ENCODE measurements around the gene PLEKHM1.

GRCh38 chr17:45414990-45415881 lies 75.3 kb downstream of the PLEKHM1 start:
- TF ChIP-seq CTCF (conservative IDR thresholded peaks at IDR 0.05; ENCODE audit: low read depth, low read length) (no peak), MXI1 (IDR thresholded peaks at IDR 0.05; ENCODE audit: borderline replicate concordance, low read depth, low read length) (no peak), RAD21 (IDR thresholded peaks at IDR 0.05; ENCODE audit: low read length) (no peak), POLR2A (IDR thresholded peaks at IDR 0.05; ENCODE audit: low read depth, low read length) (no peak), NFE2L2 (IDR thresholded peaks at IDR 0.05; ENCODE audit: low read depth, low read length) (no peak), FOS (IDR thresholded peaks at IDR 0.05; ENCODE audit: low read depth, low read length) (no peak), MAFK (IDR thresholded peaks at IDR 0.05; ENCODE audit: low read depth, low read length) (no peak), BHLHE40 (IDR thresholded peaks at IDR 0.05; ENCODE audit: low read depth, low read length) (no peak), ELK1 (IDR thresholded peaks at IDR 0.05; ENCODE audit: borderline replicate concordance, low read depth, low read length) (no peak), RFX5 (IDR thresholded peaks at IDR 0.05; ENCODE audit: low read depth, low read length) (no peak), SMC3 (IDR thresholded peaks at IDR 0.05; ENCODE audit: low read depth, low read length) (no peak), MAZ (IDR thresholded peaks at IDR 0.05; ENCODE audit: borderline replicate concordance, low read depth, low read length) (no peak), RCOR1 (IDR thresholded peaks at IDR 0.05; ENCODE audit: insufficient replicate concordance, low read length) (no peak)
